HG03025 (cell line): ENCODE measurements around the gene ANGPTL4.
"Not testable (repeated sequence)": the region's sequence is repeated elsewhere in the genome, so short reads cannot be mapped to it uniquely, and the experiment has no call there.

Source experiments
- ATAC-seq: cut with Tn5 transposase; IDR thresholded peaks from one replicate; pipeline ENCODE4 v1.9.1; 2021; ENCODE audit warnings: mild to moderate bottlenecking, moderate library complexity; ENCODE audit not compliant: unreplicated experiment, low FRiP score

ANGPTL4 gene

DNA sequence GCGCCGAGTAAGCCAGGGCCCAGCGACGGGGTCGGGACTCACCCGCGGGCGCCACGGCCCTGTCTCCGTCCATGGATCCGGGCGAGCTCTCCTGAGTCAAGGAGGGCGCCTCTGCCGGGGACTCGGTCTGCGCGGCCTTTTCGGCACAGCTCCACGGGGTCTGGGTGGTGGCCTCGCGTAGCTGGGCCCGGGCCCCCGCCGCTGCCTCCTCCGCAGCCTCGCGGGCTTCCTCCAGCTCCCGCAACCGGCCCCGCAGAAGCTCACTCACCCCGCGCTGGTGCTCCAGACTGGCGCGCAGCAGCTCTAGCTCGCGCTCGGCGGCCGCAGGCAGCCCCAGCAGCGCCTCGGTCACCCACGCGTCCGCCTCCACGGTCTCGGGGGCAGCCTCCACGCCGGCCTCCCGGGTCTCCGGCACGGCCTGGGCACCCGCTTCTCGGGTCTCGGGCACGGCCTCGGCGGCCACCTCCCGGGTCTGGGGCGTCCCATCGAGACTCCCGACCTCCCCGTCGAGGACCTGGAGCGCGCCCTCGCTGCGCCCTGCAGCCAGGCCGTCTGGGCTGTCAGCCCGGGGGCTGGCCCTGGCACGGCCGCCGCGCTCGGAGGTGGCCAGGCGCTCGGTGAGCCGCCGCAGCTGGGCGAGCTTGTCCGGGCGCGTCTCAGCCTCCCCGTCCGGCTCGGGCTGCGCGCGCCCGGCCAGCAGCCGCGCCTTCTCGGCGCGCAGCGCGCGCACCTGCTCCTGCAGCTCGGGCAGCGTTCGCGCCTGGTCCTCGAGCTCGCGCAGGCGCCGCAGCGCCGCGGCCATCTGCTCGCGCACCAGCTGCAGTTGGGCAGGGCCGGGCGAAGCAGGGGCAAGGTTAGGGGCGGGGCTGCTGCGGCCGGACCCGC is 29.3 kb upstream of the ANGPTL4 start:
- no peak for ATAC-seq

- no peak for ATAC-seq
These were observed 28.4 kb upstream of the ANGPTL4 start for GRCh38 chr19:8335343-8336071.

DNA sequence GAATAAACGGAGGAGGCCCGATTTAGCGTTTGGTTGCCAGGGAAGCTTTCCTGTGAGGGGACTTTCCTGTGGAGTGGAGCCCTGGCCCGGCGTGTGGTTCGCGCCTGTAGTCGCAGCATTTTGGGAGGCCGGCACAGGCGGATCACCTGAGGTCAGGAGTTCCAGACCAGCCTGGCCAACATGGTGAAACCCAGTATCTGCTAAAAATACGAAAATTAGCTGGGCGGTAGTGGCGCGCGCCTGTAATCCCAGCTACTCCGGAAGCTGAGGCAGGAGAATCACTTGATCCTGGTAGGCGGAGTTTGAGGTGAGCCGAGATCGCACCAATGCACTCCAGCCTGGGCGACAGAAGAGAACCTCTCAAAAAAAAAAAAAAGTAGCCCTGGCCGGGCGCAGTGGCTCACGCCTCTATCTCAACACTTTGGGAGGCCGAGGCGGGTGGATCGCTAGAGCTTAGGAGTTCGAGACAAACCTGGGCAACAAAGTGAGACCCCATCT is 27.8 kb upstream of the ANGPTL4 start:
- no peak for ATAC-seq

GRCh38 chr19:8336660-8337059 is 27.3 kb upstream of the ANGPTL4 start:
- ATAC-seq = no peak

GRCh38 chr19:8337728-8338127 is 26.2 kb upstream of the ANGPTL4 start:
- ATAC-seq = no peak

DNA sequence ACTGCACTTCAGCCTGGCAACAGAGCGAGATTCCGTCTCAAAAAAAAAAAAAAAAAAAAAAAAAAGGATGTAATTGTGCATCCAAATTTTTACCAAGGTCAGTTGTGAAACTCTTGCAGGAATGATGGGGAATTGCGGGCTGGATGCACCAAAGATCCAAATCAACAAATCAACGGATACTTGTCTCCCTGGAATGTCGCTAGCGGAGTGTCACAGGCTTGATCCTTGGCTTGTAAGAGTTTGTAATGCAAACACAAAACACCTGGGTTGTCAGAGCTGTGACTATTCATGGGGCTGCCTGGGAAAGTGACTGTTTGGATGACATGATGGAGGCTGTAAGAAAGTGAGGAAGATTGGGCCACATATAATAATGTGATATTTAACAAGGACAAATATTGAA is 25.1 kb upstream of the ANGPTL4 start:
- no peak for ATAC-seq

DNA sequence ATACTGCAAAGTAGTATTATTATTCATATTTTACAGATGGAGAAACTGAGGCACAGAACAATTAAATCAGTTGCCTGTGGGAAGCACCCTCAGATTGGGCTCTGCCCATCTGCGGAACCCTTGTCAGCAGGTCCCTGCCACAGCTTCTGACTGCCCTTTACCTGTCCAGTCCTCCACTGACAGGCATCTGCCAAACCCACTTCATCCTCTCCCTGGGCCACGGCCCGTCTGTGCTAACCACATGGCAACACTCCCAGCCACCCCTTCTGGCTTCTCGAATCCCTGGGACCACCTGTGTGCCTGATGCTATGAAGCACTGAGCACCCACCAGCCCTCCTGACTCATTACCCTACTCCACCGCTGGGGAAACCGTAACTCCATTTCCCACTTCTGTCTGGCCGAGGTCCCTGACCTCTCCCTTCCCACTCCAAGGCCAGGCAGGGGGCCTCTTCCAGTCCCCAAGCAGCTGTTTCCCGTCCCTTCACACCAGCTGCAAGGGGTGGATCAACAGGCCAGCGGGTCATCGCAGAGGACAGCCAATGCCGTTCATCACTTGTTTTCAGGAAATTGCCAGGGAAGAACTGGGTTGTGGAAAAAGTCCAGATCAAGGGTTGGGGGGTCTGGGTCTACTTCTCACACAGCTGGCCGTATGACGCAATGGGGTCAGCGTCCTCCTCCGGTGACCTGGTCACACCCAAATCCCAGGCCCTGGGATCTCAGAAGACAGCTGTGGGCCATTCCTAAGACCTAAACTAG is 23.4 kb upstream of the ANGPTL4 start:
- no peak for ATAC-seq

DNA sequence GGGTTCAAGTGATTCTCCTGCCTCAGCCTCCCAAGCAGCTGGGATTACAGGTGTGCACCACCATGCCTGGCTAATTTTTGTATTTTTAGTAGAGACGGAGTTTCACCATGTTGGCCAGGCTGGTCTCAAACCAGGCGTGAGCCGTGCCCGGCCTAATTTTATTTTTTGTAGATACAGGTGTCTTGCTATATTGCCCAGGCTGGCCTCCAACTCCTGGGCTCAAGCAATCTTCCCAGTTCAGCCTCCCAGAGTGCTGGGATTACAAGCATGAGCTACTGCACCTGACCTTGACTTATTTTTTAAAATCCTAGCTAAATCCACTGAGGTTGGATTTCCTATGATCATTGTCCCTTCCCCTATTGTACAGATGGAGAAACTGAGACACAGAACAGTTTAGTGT is 22.5 kb upstream of the ANGPTL4 start:
- ATAC-seq = not testable (repeated sequence)

- ATAC-seq = no peak
These were observed 21.7 kb upstream of the ANGPTL4 start for GRCh38 chr19:8342316-8342683.

DNA sequence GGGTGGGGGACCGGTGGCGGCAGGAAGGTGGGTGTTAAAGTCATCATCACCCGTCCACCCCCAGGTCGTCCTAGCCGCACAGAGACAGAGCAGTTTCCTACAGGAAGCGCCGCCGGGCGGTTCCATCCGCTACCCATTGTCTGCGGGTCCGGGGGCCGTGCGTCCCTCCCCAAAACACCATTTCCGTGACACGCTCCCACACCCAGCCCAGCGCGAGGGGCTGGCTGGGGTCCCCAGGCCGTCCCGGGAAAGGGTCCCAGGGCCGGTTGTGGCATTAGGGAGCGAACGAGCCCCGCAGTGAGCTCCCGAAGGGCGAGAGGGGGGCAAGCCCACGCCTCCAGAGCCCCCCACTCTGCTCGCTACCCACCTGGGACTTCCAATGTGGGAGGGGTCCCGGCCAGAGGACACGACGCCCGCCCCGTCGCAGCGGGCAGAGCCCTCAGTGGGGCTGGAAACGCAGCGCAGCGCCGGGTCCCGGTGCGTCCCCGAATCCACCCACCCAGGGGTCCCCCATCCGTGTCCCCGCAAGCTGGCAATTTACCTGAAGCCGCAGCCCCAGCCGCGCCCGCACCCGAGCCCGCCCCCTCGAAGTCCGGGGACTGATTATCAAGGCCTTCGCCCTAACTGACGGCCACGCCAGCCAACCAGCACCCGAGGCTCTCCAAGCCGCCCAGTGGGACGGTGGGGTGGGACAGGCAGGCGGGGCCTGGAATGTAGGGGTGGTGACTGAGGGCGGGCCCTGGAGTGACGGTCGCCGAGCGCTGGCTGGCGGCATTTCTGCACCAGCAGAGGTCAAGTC is 21.1 kb upstream of the ANGPTL4 start, which contains the start of gene KANK3:
KANK3 (minus strand) TSS at position 579 of the 799 bp plus-strand sequence. CDS start 5,434 bp downstream, outside the sequence.
- peak; percentile 68 for ATAC-seq

DNA sequence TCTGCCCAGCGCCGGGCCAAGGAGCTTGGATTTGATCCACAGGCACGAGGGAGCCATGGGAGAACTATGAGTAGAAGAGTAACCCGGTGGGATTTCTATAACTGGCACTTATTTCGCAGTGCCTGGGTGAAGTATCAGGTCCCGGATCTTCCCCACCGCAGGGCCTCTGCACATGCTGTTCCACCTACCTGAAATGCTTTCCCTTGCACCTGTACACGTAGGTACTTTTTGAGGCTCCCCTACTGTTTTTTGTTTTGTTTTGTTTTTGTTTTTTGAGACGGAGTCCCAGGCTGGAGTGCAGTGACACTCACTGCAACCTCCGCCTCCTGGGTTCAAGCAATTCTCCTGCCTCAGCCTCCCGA is 20.5 kb upstream of the ANGPTL4 start:
- ATAC-seq = no peak

GRCh38 chr19:8349629-8350372 is 14.2 kb upstream of the ANGPTL4 start:
- not testable (repeated sequence) for ATAC-seq

DNA sequence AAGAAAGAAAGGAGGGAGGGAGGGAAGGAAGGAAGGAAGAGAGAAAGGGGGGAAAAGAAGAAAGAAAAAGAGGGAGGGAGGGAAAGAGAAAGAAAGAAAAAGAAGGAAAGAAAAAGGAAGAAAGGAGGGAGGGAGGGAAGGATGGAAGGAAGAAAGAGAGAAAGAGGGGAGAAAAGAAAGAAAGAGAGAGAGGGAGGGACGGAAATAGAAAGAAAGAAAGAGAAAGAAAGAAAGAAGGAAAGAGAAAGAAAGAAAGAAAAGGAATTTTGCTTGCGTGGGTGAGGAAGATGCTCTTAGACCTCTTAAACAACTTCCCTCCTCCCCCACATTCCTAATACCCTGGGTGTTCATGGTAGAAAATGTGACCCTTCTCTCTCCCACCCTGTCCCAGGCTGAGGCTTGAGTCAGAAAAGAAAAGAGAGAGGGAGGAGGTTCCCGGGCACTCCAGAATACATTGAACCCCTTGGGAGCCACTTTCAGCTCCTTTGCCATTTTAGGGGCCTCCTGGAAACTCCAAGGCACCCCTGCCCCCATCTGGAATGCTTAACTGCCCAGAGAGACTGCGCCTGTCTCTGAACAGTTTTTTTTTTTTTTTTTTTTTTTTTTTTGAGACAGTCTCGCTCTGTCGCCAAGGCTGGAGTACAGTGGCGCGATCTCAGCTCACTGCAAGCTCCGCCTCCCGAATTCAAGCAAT is 11.7 kb upstream of the ANGPTL4 start:
- ATAC-seq = no peak

GRCh38 chr19:8352845-8353244 is 11.1 kb upstream of the ANGPTL4 start:
- not testable (repeated sequence) for ATAC-seq

DNA sequence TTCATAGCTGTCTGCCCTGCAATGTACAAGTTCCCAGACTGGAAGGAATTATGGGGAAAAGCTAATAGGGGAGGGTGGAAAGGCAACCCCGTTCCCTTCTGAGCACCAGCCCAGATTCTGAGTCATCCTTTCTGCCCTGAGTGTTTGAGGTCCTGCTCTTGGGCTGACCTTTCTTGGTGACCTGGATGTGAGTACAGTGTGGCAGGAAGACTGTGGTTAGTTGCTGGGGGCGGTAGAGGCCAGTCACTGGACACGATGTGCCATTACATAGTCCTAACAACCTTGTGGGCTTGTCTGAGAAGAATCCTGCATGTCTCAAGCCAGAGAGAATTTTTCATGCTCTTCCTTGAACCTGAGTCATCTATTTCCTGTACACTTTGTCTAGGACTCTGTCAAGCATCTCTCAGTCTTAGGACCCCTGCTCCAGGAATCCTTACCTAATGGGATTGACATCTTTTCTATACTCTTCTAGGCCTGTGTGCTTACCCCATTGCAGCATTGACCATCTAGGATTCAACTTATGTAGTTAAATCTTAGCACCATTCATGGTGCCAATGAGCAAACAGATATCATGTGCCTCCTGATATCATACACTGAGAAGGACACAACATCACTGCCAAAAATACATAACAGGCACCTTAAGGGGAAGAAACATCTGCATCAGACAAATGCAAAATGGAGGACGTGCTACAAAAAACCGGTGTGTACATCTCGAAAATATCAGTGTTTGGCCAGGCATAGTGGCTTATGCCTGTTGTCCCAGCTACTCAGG is 8.1 kb upstream of the ANGPTL4 start:
- no peak for ATAC-seq

GRCh38 chr19:8357007-8357521 is 6.9 kb upstream of the ANGPTL4 start:
- ATAC-seq = no peak

GRCh38 chr19:8358948-8359347 is 5.0 kb upstream of the ANGPTL4 start:
- ATAC-seq = no peak

DNA sequence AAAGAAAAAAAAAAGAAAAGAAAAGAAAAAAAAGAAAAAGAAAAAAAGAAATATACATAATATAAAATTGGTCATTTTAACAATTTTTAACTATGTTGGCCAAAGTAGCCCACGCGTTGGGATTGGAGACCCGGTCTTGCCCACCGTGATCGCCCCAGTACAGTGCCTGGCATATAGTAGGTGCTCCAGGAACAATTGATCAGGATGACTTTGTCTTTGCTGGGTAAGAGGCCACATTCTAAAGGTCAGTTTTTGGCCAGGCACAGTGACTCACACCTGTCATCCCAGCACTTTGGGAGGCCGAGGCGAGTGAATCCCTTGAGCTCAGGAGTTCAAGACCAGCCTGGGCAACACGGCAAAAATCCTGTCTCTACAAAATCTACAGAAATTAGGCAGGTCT is 3.8 kb upstream of the ANGPTL4 start:
- ATAC-seq = no peak
